ENCODE measurements around the gene CPNE7.

CPNE7 gene

GRCh38 chr16:89600427-89600826 is 24.9 kb downstream of the CPNE7 start:
- H3K4me1 ChIP-seq (ENCODE audit: low read depth, poor library complexity, severe bottlenecking) = peaks cover 7% of the 10 kb centered on the region
- H2AFZ ChIP-seq (ENCODE audit: low read depth) = no peak overlapping the region
- H3K4me3 ChIP-seq (IDR thresholded peaks at IDR 0.05; ENCODE audit: insufficient read depth, low read depth, low read length) = no peak overlapping the region
- H3K4me2 ChIP-seq = no peak overlapping the region
- no peak overlapping the region for H3K9ac ChIP-seq
- peaks cover 8% of the 10 kb centered on the region; the same call in 1 of the 2 replicates for H3K27me3 ChIP-seq (ENCODE audit: insufficient read depth, low read depth)
- H4K20me1 ChIP-seq (ENCODE audit: insufficient read depth) = no peaks in the 10 kb centered on the region
- no peak for TF ChIP-seq CTCF (conservative IDR thresholded peaks at IDR 0.05; ENCODE audit: low read depth, low read length)
- H3K36me3 ChIP-seq (ENCODE audit: insufficient read depth) = no peaks in the 10 kb centered on the region
- no peaks in the 10 kb centered on the region for H3K79me2 ChIP-seq (ENCODE audit: insufficient read depth, low read depth)
- H3K27ac ChIP-seq = no peak overlapping the region

- no peak for TF ChIP-seq CTCF (conservative IDR thresholded peaks at IDR 0.05; ENCODE audit: low read depth, low read length)
Measured at GRCh38 chr16:89600956-89601355, 25.4 kb downstream of the CPNE7 start.

GRCh38 chr16:89601906-89602272 is 26.3 kb downstream of the CPNE7 start:
- Histone ChIP-seq H3K27me3 (ENCODE audit: insufficient read depth, low read depth) (peaks cover 15% of the 10 kb centered on the region), H4K20me1 (ENCODE audit: insufficient read depth) (no peaks in the 10 kb centered on the region), H2AFZ (ENCODE audit: low read depth) (no peak overlapping the region), H3K9ac (no peak overlapping the region), H3K4me2 (no peak overlapping the region), H3K79me2 (ENCODE audit: insufficient read depth, low read depth) (no peaks in the 10 kb centered on the region), H3K27ac (no peak overlapping the region), H3K4me3 (IDR thresholded peaks at IDR 0.05; ENCODE audit: insufficient read depth, low read depth, low read length) (no peak overlapping the region), H3K36me3 (ENCODE audit: insufficient read depth) (no peaks in the 10 kb centered on the region), H3K4me1 (ENCODE audit: low read depth, poor library complexity, severe bottlenecking) (peaks cover 7% of the 10 kb centered on the region)
- no peak for TF ChIP-seq CTCF (conservative IDR thresholded peaks at IDR 0.05; ENCODE audit: low read depth, low read length)

More at GRCh38 chr16:89600956-89601355, 25.4 kb downstream of the CPNE7 start:
- Histone ChIP-seq H3K27ac (no peak overlapping the region), H3K79me2 (ENCODE audit: insufficient read depth, low read depth) (no peaks in the 10 kb centered on the region), H3K36me3 (ENCODE audit: insufficient read depth) (no peaks in the 10 kb centered on the region), H3K9ac (no peak overlapping the region), H4K20me1 (ENCODE audit: insufficient read depth) (no peaks in the 10 kb centered on the region), H3K4me3 (IDR thresholded peaks at IDR 0.05; ENCODE audit: insufficient read depth, low read depth, low read length) (no peak overlapping the region), H3K27me3 (ENCODE audit: insufficient read depth, low read depth) (peaks cover 13% of the 10 kb centered on the region), H3K4me1 (ENCODE audit: low read depth, poor library complexity, severe bottlenecking) (peaks cover 7% of the 10 kb centered on the region), H2AFZ (ENCODE audit: low read depth) (no peak overlapping the region), H3K4me2 (no peak overlapping the region)

GRCh38 chr16:89602273-89602951 is 26.9 kb downstream of the CPNE7 start:
- H3K4me2 ChIP-seq = no peak overlapping the region
- no peak overlapping the region for H3K27ac ChIP-seq
- no peak overlapping the region for H3K4me3 ChIP-seq (IDR thresholded peaks at IDR 0.05; ENCODE audit: insufficient read depth, low read depth, low read length)
- H3K36me3 ChIP-seq (ENCODE audit: insufficient read depth) = no peaks in the 10 kb centered on the region
- peaks cover 19% of the 10 kb centered on the region for H3K27me3 ChIP-seq (ENCODE audit: insufficient read depth, low read depth)
- no peak overlapping the region for H3K9ac ChIP-seq
- H3K4me1 ChIP-seq (ENCODE audit: low read depth, poor library complexity, severe bottlenecking) = peaks cover 7% of the 10 kb centered on the region
- no peaks in the 10 kb centered on the region for H4K20me1 ChIP-seq (ENCODE audit: insufficient read depth)
- no peak overlapping the region for H2AFZ ChIP-seq (ENCODE audit: low read depth)
- no peak for TF ChIP-seq CTCF (conservative IDR thresholded peaks at IDR 0.05; ENCODE audit: low read depth, low read length)
- no peaks in the 10 kb centered on the region for H3K79me2 ChIP-seq (ENCODE audit: insufficient read depth, low read depth)
